OCI-LY7 (cell line): Measurements from ENCODE around the gene TCF23. TPM values are rescaled to one million over a fixed set of nuclear protein-coding genes. Genes with fewer than 3 reads are reported as not detected.
"Not testable (repeated sequence)": the region's sequence is repeated elsewhere in the genome, so short reads cannot be mapped to it uniquely, and the experiment has no call there.

Experiments
- BruUV-seq: library from RNA; stranded (reverse); fragments of 400-500 nt; replicated peaks from 2 replicates; lab custom pipeline; 2021; lab: Mats Ljungman, UMichigan
- CTCF ChIA-PET: fragments of 300-600 bp; sonication (Branson Sonifier 250); formaldehyde crosslinking; loops from one replicate; lab custom pipeline; 2022; ENCODE audit warnings: antibody characterized with exemption; ENCODE audit not compliant: unreplicated experiment; lab: Charles Lee
- POLR2A ChIA-PET: fragments of 300-600 bp; sonication (Branson Sonifier 250); formaldehyde crosslinking; loops from one replicate; lab custom pipeline; 2022; ENCODE audit warnings: antibody characterized with exemption; lab: Charles Lee
- DNase-seq: peaks from one replicate; pipeline ENCODE4 v3.0.0-alpha.2; 2015; ENCODE audit warnings: low spot score
- H2AFZ ChIP-seq: fragments of 200-600 bp; sonication (generic), shearing (Covaris generic); 2 replicates; pipeline ENCODE4 v1.6.1; 2014; ENCODE audit warnings: mild to moderate bottlenecking, antibody characterized with exemption, low read length, moderate library complexity
- H3K27ac ChIP-seq: fragments of 200-600 bp; sonication (generic); 2 replicates; pipeline ENCODE4 v1.5.1; 2014; ENCODE audit warnings: mixed run types, low read depth, mild to moderate bottlenecking, moderate library complexity, low read length, inconsistent platforms; ENCODE audit not compliant: poor library complexity, severe bottlenecking
- H3K36me3 ChIP-seq: fragments of 200-600 bp; sonication (generic); 2 replicates; pipeline ENCODE4 v1.6.1; 2014; ENCODE audit warnings: mild to moderate bottlenecking, antibody characterized with exemption, low read length, moderate library complexity, mixed read lengths; ENCODE audit not compliant: insufficient read depth
- H3K4me1 ChIP-seq: fragments of 200-600 bp; sonication (generic); 2 replicates; pipeline ENCODE4 v1.5.1; 2014; ENCODE audit warnings: mild to moderate bottlenecking, low read length; ENCODE audit not compliant: insufficient read depth, poor library complexity, severe bottlenecking
- H3K4me2 ChIP-seq: fragments of 200-600 bp; sonication (generic); 2 replicates; pipeline ENCODE4 v1.6.1; 2014; ENCODE audit warnings: mild to moderate bottlenecking, low read length
- H3K4me3 ChIP-seq: fragments of 200-600 bp; sonication (generic); 2 replicates; pipeline ENCODE4 v1.5.1; 2014; ENCODE audit warnings: mild to moderate bottlenecking, low read depth, low read length; ENCODE audit not compliant: poor library complexity, severe bottlenecking
- H3K79me2 ChIP-seq: fragments of 200-600 bp; sonication (generic); 2 replicates; pipeline ENCODE4 v1.6.1; 2016; ENCODE audit warnings: low read depth, mild to moderate bottlenecking, low read length, moderate library complexity, mixed read lengths; ENCODE audit not compliant: insufficient read depth
- H3K9me2 ChIP-seq: fragments of 200-600 bp; sonication (generic); 2 replicates; pipeline ENCODE4 v1.6.1; 2016; ENCODE audit warnings: mild to moderate bottlenecking, low read length, mixed read lengths; ENCODE audit not compliant: insufficient read depth
- H3K9me3 ChIP-seq: fragments of 200-600 bp; sonication (generic); 2 replicates; pipeline ENCODE4 v1.6.1; 2014; ENCODE audit warnings: mild to moderate bottlenecking, mixed run types, low read length, mixed read lengths
- H4K20me1 ChIP-seq: fragments of 200-600 bp; sonication (generic); 2 replicates; pipeline ENCODE4 v1.6.1; 2014; ENCODE audit warnings: mild to moderate bottlenecking, antibody characterized with exemption, low read length, moderate library complexity, mixed read lengths; ENCODE audit not compliant: insufficient read depth
- EZH2phosphoT487 ChIP-seq: fragments of 200-600 bp; sonication (generic); IDR thresholded peaks from 2 replicates; pipeline ENCODE4 v1.6.1; 2018; ENCODE audit warnings: low read depth, borderline replicate concordance, mild to moderate bottlenecking, mixed run types, antibody characterized with exemption, low read length, moderate library complexity, mixed read lengths
- intact Hi-C: fragments of 100-400 bp; cut with micrococcal nuclease; formaldehyde crosslinking; loops from one replicate; pipeline ENCODE4 v1.10.0; 2022; ENCODE audit not compliant: unreplicated experiment
- total RNA-seq, 2 experiments: library from RNA; depleted of rRNA in 1 of 2; stranded (reverse); fragments of >200 nt in 1 of 2; shearing (Covaris generic) in 1 of 2; gene quantifications; 2 replicates each; pipeline ENCODE4 v1.2.3, GENCODE V29; 2014 to 2022
- TF ChIP-seq, protein P1 (sequence below): fragments of 200-600 bp; sonication (generic); conservative IDR thresholded peaks from 2 replicates; pipeline ENCODE4 v1.5.1; 2014; ENCODE audit warnings: mild to moderate bottlenecking, antibody characterized with exemption, low read length, moderate library complexity, mixed read lengths

Gene TCF23
- total RNA-seq, 2 experiments from 2014 or later = 0.25 TPM; not detected in 1

- TF ChIP-seq EZH2phosphoT487 = no peak
- TF ChIP-seq, protein P1, sequence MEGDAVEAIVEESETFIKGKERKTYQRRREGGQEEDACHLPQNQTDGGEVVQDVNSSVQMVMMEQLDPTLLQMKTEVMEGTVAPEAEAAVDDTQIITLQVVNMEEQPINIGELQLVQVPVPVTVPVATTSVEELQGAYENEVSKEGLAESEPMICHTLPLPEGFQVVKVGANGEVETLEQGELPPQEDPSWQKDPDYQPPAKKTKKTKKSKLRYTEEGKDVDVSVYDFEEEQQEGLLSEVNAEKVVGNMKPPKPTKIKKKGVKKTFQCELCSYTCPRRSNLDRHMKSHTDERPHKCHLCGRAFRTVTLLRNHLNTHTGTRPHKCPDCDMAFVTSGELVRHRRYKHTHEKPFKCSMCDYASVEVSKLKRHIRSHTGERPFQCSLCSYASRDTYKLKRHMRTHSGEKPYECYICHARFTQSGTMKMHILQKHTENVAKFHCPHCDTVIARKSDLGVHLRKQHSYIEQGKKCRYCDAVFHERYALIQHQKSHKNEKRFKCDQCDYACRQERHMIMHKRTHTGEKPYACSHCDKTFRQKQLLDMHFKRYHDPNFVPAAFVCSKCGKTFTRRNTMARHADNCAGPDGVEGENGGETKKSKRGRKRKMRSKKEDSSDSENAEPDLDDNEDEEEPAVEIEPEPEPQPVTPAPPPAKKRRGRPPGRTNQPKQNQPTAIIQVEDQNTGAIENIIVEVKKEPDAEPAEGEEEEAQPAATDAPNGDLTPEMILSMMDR = no peak
- no peak for DNase-seq
- Histone ChIP-seq H2AFZ (no peak overlapping the region), H3K4me1 (peaks cover 10% of the 10 kb centered on the region), H4K20me1 (no peaks in the 10 kb centered on the region), H3K36me3 (no peaks in the 10 kb centered on the region), H3K4me2 (no peak overlapping the region), H3K79me2 (no peaks in the 10 kb centered on the region), H3K27ac (no peak overlapping the region), H3K4me3 (no peak overlapping the region), H3K9me3 (no peaks in the 10 kb centered on the region), H3K9me2 (no peaks in the 10 kb centered on the region)
- ChIA-PET POLR2A (interaction anchor here (0.7 to 1.2 kb wide), 2 partner anchors 24 to 266 kb away, joined by 4 to 5 read pairs; no protein-coding TSS in a partner anchor), CTCF (interaction anchor here (1.4 kb wide), 1 partner anchor 26 kb away, joined by 3 read pairs; no protein-coding TSS in a partner anchor)
- no TSS peak for BruUV-seq
- intact Hi-C loops = no loop called here
Observed at GRCh38 chr2:27108221-27108620, 40.6 kb upstream of the TCF23 start.

DNA sequence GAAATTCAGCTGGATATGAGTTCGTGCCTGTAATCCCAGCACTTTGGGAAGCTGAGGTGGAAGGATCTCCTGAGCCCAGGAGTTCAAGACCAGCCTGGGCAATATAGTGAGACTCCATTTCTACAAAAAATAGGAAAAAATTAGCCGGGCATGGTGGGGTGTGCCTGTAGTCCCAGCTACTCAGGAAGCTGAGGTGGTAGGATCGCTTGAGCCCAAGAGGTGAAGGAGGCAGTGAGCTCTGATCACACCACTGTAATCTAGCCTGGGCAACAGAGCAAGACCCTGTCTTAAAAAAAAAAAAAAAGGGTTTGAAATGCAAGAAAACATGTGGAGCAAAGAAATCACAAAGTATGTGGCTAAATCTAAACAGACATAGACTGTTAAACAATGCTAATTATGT, 39.7 kb upstream of the TCF23 start:
- no peak for DNase-seq
- H3K27ac ChIP-seq = no peak overlapping the region
- BruUV-seq = no TSS peak
- H3K9me3 ChIP-seq = no peaks in the 10 kb centered on the region
- H2AFZ ChIP-seq = no peak overlapping the region
- intact Hi-C loops = no loop called here
- H3K9me2 ChIP-seq = no peaks in the 10 kb centered on the region
- peaks cover 10% of the 10 kb centered on the region for H3K4me1 ChIP-seq
- no peak overlapping the region for H3K4me3 ChIP-seq
- no peaks in the 10 kb centered on the region for H3K79me2 ChIP-seq
- CTCF ChIA-PET = interaction anchor here (1.4 kb wide), 1 partner anchor 25 kb away, joined by 3 read pairs; no protein-coding TSS in a partner anchor
- no peaks in the 10 kb centered on the region for H3K36me3 ChIP-seq
- H3K4me2 ChIP-seq = no peak overlapping the region
- no peaks in the 10 kb centered on the region for H4K20me1 ChIP-seq
- TF ChIP-seq, protein P1 = no peak
- no peak for TF ChIP-seq EZH2phosphoT487
- POLR2A ChIA-PET = interaction anchor here (0.6 to 0.7 kb wide), 3 partner anchors 12 to 519 kb away, joined by 3 to 4 read pairs (median 3); no protein-coding TSS in a partner anchor

DNA sequence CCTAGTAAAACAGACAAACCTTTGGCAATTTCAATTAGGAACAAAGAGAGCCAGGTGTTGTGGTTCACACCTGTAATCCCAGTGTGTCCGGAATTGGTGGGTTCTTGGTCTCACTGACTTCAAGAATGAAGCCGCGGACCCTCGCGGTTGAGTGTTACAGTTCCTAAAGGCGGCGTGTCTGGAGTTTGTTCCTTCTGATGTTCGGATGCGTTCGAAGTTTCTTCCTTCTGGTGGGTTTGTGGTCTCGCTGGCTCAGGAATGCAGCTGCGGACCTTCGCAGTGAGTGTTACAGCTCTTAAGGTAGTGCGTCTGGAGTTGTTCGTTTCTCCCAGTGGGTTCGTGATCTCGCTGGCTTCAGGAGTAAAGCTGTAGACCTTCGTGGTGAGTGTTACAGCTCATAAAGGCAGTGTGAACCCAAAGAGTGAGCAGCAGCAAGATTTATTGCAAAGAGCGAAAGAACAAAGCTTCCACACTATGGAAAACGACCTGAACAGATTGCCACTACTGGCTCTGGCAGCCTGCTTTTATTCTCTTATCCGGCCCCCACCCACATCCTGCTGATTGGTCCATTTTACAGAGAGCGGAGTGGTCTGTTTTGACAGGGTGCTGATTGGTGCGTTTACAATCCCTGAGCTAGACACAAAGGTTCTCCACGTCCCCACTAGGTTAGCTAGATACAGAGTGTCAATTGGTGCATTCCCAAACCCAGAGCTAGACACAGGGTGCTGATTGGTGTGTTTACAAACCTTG, 38.0 kb upstream of the TCF23 start:
- H2AFZ ChIP-seq, H3K79me2 ChIP-seq, BruUV-seq, H3K4me3 ChIP-seq, H3K4me1 ChIP-seq, H3K9me3 ChIP-seq, CTCF ChIA-PET, POLR2A ChIA-PET, H3K27ac ChIP-seq, H3K9me2 ChIP-seq, DNase-seq, H4K20me1 ChIP-seq, H3K4me2 ChIP-seq, H3K36me3 ChIP-seq: not testable (repeated sequence)
- intact Hi-C loops = loop anchor here (5.0 kb wide), 1 partner anchor 192 kb away; no protein-coding TSS in a partner anchor

- H3K27ac ChIP-seq, H3K9me2 ChIP-seq, H3K4me1 ChIP-seq, BruUV-seq, H3K4me3 ChIP-seq, H3K36me3 ChIP-seq, DNase-seq, H4K20me1 ChIP-seq, H3K4me2 ChIP-seq, CTCF ChIA-PET, H2AFZ ChIP-seq, H3K9me3 ChIP-seq, H3K79me2 ChIP-seq: not testable (repeated sequence)
- intact Hi-C loops = loop anchor here (5.0 kb wide), 1 partner anchor 191 kb away; no protein-coding TSS in a partner anchor
- POLR2A ChIA-PET = interaction anchor here (0.6 kb wide), 1 partner anchor 138 kb away, joined by 4 read pairs; no protein-coding TSS in a partner anchor
Observed at GRCh38 chr2:27111392-27112078, 37.3 kb upstream of the TCF23 start.
